ENCODE data around the gene MGAM2.

The MGAM2 gene

GRCh38 chr7:142140401-142140959, 29.0 kb downstream of the MGAM2 start:
- no peak overlapping the region for H3K4me3 ChIP-seq (ENCODE audit: low read depth in 1 of 5, low read length in 5 of 5)
- no peak overlapping the region for H3K9ac ChIP-seq (ENCODE audit: low read length in 5 of 5)
- H3K4me1 ChIP-seq (ENCODE audit: control insufficient read depth in 5 of 5, insufficient read depth in 5 of 5, low read length in 5 of 5) = no peaks in the 10 kb centered on the region
- H3K9me3 ChIP-seq (ENCODE audit: control insufficient read depth in 5 of 5, low read length in 5 of 5) = no peaks in the 10 kb centered on the region
- H3K27me3 ChIP-seq (ENCODE audit: control insufficient read depth in 5 of 5, insufficient read depth in 4 of 5, low read length in 5 of 5) = no peaks in the 10 kb centered on the region
- no peak overlapping the region for H3K27ac ChIP-seq (ENCODE audit: low read depth, low read length)
- H3K36me3 ChIP-seq (ENCODE audit: control insufficient read depth in 5 of 5, insufficient read depth in 5 of 5, low read length in 5 of 5) = no peaks in the 10 kb centered on the region

DNA sequence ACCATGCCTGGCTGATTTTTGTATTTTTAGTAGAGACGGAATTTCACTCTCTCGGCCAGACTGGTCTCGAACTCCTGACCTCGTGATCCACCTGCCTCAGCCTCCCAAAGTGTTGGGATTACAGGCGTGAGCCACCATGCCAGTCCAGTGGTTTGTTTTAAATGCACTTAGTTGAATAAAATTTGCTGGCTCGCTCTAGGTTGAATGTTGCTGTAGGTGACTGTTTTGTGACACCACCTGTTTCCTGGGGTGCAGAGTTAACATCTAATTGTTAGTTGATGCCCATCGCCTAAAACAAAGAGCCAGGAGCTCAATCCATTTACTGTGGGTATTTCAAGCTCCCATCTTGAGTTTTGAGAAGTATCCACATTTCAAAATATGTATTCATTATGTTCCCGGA, 31.2 kb downstream of the MGAM2 start:
- Histone ChIP-seq H3K9me3 (ENCODE audit: control insufficient read depth in 5 of 5, low read length in 5 of 5) (no peaks in the 10 kb centered on the region), H3K4me1 (ENCODE audit: control insufficient read depth in 5 of 5, insufficient read depth in 5 of 5, low read length in 5 of 5) (no peaks in the 10 kb centered on the region), H3K27me3 (ENCODE audit: control insufficient read depth in 5 of 5, insufficient read depth in 4 of 5, low read length in 5 of 5) (no peaks in the 10 kb centered on the region), H3K9ac (ENCODE audit: low read length in 5 of 5) (no peak overlapping the region), H3K27ac (ENCODE audit: low read depth, low read length) (no peak overlapping the region), H3K36me3 (ENCODE audit: control insufficient read depth in 5 of 5, insufficient read depth in 5 of 5, low read length in 5 of 5) (no peaks in the 10 kb centered on the region), H3K4me3 (ENCODE audit: low read depth in 1 of 5, low read length in 5 of 5) (no peak overlapping the region)

GRCh38 chr7:142146124-142146523, 34.6 kb downstream of the MGAM2 start:
- Histone ChIP-seq H3K9me3 (ENCODE audit: control insufficient read depth in 5 of 5, low read length in 5 of 5) (no peaks in the 10 kb centered on the region), H3K27me3 (ENCODE audit: control insufficient read depth in 5 of 5, insufficient read depth in 4 of 5, low read length in 5 of 5) (no peaks in the 10 kb centered on the region), H3K27ac (ENCODE audit: low read depth, low read length) (no peak overlapping the region), H3K36me3 (ENCODE audit: control insufficient read depth in 5 of 5, insufficient read depth in 5 of 5, low read length in 5 of 5) (no peaks in the 10 kb centered on the region), H3K4me1 (ENCODE audit: control insufficient read depth in 5 of 5, insufficient read depth in 5 of 5, low read length in 5 of 5) (no peaks in the 10 kb centered on the region), H3K9ac (ENCODE audit: low read length in 5 of 5) (no peak overlapping the region), H3K4me3 (ENCODE audit: low read depth in 1 of 5, low read length in 5 of 5) (no peak overlapping the region)

DNA sequence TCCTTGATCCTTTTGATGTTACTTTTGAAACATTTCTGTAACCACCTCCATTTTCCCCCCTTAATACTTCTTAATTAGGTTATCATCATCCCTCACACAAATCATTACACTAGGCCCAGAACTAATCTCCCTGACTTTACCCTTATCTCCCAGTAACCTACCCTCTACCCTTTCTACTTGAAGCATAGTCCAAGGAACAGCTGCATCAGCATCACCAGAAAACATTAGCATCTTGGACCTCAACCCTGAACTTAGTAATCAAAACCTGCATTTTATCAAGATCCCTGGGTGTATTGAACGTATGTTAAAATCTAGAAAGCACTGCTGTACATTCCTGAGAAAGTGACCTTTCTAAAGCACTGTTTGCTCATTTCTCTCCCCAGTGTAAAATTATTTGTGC, 38.8 kb downstream of the MGAM2 start:
- no peak overlapping the region for H3K4me3 ChIP-seq (ENCODE audit: low read depth in 1 of 5, low read length in 5 of 5)
- H3K27me3 ChIP-seq (ENCODE audit: control insufficient read depth in 5 of 5, insufficient read depth in 4 of 5, low read length in 5 of 5) = no peaks in the 10 kb centered on the region
- no peaks in the 10 kb centered on the region for H3K4me1 ChIP-seq (ENCODE audit: control insufficient read depth in 5 of 5, insufficient read depth in 5 of 5, low read length in 5 of 5)
- no peaks in the 10 kb centered on the region for H3K9me3 ChIP-seq (ENCODE audit: control insufficient read depth in 5 of 5, low read length in 5 of 5)
- H3K36me3 ChIP-seq (ENCODE audit: control insufficient read depth in 5 of 5, insufficient read depth in 5 of 5, low read length in 5 of 5) = no peaks in the 10 kb centered on the region
- H3K9ac ChIP-seq (ENCODE audit: low read length in 5 of 5) = no peak overlapping the region
- no peak overlapping the region for H3K27ac ChIP-seq (ENCODE audit: low read depth, low read length)

DNA sequence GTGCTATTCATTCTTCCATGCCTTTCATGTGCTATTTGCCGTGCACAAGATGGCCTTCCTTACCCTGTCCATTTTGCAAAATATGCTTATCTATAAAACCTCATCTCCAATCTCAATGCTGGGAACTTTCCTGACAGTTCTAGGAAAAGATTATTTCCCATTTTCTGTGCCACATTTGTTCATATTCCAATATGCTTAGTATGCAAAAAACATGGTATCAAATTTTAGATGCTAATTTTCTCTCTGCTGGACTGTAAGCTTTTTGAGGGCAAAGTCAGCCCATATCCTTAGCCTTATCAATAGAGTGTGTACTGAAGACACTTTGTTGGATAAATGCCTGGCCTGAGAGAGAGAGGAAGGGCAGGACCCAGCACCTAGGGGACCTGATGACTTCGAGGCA, 39.4 kb downstream of the MGAM2 start:
- Histone ChIP-seq H3K4me1 (ENCODE audit: control insufficient read depth in 5 of 5, insufficient read depth in 5 of 5, low read length in 5 of 5) (no peaks in the 10 kb centered on the region), H3K27me3 (ENCODE audit: control insufficient read depth in 5 of 5, insufficient read depth in 4 of 5, low read length in 5 of 5) (no peaks in the 10 kb centered on the region), H3K27ac (ENCODE audit: low read depth, low read length) (no peak overlapping the region), H3K36me3 (ENCODE audit: control insufficient read depth in 5 of 5, insufficient read depth in 5 of 5, low read length in 5 of 5) (no peaks in the 10 kb centered on the region), H3K9me3 (ENCODE audit: control insufficient read depth in 5 of 5, low read length in 5 of 5) (no peaks in the 10 kb centered on the region), H3K9ac (ENCODE audit: low read length in 5 of 5) (no peak overlapping the region), H3K4me3 (ENCODE audit: low read depth in 1 of 5, low read length in 5 of 5) (no peak overlapping the region)

GRCh38 chr7:142152076-142152475, 40.6 kb downstream of the MGAM2 start:
- no peak overlapping the region for H3K9ac ChIP-seq (ENCODE audit: low read length in 5 of 5)
- no peaks in the 10 kb centered on the region for H3K9me3 ChIP-seq (ENCODE audit: control insufficient read depth in 5 of 5, low read length in 5 of 5)
- no peak overlapping the region for H3K4me3 ChIP-seq (ENCODE audit: low read depth in 1 of 5, low read length in 5 of 5)
- H3K36me3 ChIP-seq (ENCODE audit: control insufficient read depth in 5 of 5, insufficient read depth in 5 of 5, low read length in 5 of 5) = no peaks in the 10 kb centered on the region
- H3K4me1 ChIP-seq (ENCODE audit: control insufficient read depth in 5 of 5, insufficient read depth in 5 of 5, low read length in 5 of 5) = no peaks in the 10 kb centered on the region
- H3K27ac ChIP-seq (ENCODE audit: low read depth, low read length) = no peak overlapping the region
- no peaks in the 10 kb centered on the region for H3K27me3 ChIP-seq (ENCODE audit: control insufficient read depth in 5 of 5, insufficient read depth in 4 of 5, low read length in 5 of 5)

- Histone ChIP-seq H3K9ac (ENCODE audit: low read length in 5 of 5) (no peak overlapping the region), H3K4me1 (ENCODE audit: control insufficient read depth in 5 of 5, insufficient read depth in 5 of 5, low read length in 5 of 5) (no peaks in the 10 kb centered on the region), H3K27ac (ENCODE audit: low read depth, low read length) (no peak overlapping the region)
These were observed 41.9 kb downstream of the MGAM2 start for GRCh38 chr7:142153400-142153799.

GRCh38 chr7:142158736-142159496, 47.4 kb downstream of the MGAM2 start:
- Histone ChIP-seq H3K9ac (ENCODE audit: low read length in 5 of 5) (no peak overlapping the region), H3K4me1 (ENCODE audit: control insufficient read depth in 5 of 5, insufficient read depth in 5 of 5, low read length in 5 of 5) (no peaks in the 10 kb centered on the region), H3K9me3 (ENCODE audit: control insufficient read depth in 5 of 5, low read length in 5 of 5) (peaks cover 0 to 2% (median 0%) of the 10 kb centered on the region in 5 donors), H3K27ac (ENCODE audit: low read depth, low read length) (no peak overlapping the region), H3K36me3 (ENCODE audit: control insufficient read depth in 5 of 5, insufficient read depth in 5 of 5, low read length in 5 of 5) (no peaks in the 10 kb centered on the region), H3K4me3 (ENCODE audit: low read depth in 1 of 5, low read length in 5 of 5) (no peak overlapping the region), H3K27me3 (ENCODE audit: control insufficient read depth in 5 of 5, insufficient read depth in 4 of 5, low read length in 5 of 5) (no peaks in the 10 kb centered on the region)

More at GRCh38 chr7:142153400-142153799, 41.9 kb downstream of the MGAM2 start:
- H3K9me3 ChIP-seq (ENCODE audit: control insufficient read depth in 5 of 5, low read length in 5 of 5) = no peaks in the 10 kb centered on the region
- H3K36me3 ChIP-seq (ENCODE audit: control insufficient read depth in 5 of 5, insufficient read depth in 5 of 5, low read length in 5 of 5) = no peaks in the 10 kb centered on the region
- no peaks in the 10 kb centered on the region for H3K27me3 ChIP-seq (ENCODE audit: control insufficient read depth in 5 of 5, insufficient read depth in 4 of 5, low read length in 5 of 5)
- H3K4me3 ChIP-seq (ENCODE audit: low read depth in 1 of 5, low read length in 5 of 5) = no peak overlapping the region

DNA sequence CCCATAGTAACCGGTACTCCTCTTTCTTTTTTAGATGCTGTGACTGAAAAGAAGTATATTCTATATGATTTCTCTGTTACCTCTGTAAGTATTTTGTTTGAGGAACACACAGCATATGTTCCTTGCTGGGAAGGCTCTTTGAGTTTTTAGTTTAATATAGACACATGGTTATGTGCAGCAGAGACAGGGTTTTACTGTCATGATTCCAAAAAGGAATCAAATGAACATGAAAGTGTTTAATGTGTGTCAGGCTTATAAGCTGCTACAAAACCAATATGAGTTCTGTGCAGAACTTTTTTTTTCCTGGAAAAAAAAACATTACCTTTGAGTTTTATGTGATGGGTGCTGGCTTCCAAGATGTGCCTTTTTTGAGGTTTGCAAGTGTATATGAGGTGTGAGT, 50.4 kb downstream of the MGAM2 start:
- Histone ChIP-seq H3K9me3 (ENCODE audit: control insufficient read depth in 5 of 5, low read length in 5 of 5) (peaks cover 0 to 2% (median 0%) of the 10 kb centered on the region in 5 donors), H3K9ac (ENCODE audit: low read length in 5 of 5) (no peak overlapping the region), H3K4me1 (ENCODE audit: control insufficient read depth in 5 of 5, insufficient read depth in 5 of 5, low read length in 5 of 5) (no peaks in the 10 kb centered on the region), H3K27ac (ENCODE audit: low read depth, low read length) (no peak overlapping the region), H3K36me3 (ENCODE audit: control insufficient read depth in 5 of 5, insufficient read depth in 5 of 5, low read length in 5 of 5) (no peaks in the 10 kb centered on the region), H3K4me3 (ENCODE audit: low read depth in 1 of 5, low read length in 5 of 5) (no peak overlapping the region), H3K27me3 (ENCODE audit: control insufficient read depth in 5 of 5, insufficient read depth in 4 of 5, low read length in 5 of 5) (no peaks in the 10 kb centered on the region)

GRCh38 chr7:142168746-142169145, 57.2 kb downstream of the MGAM2 start:
- Histone ChIP-seq H3K9ac (ENCODE audit: low read length in 5 of 5) (no peak overlapping the region), H3K9me3 (ENCODE audit: control insufficient read depth in 5 of 5, low read length in 5 of 5) (peaks cover 0 to 3% (median 0%) of the 10 kb centered on the region in 5 donors), H3K27me3 (ENCODE audit: control insufficient read depth in 5 of 5, insufficient read depth in 4 of 5, low read length in 5 of 5) (no peaks in the 10 kb centered on the region), H3K36me3 (ENCODE audit: control insufficient read depth in 5 of 5, insufficient read depth in 5 of 5, low read length in 5 of 5) (no peaks in the 10 kb centered on the region), H3K27ac (ENCODE audit: low read depth, low read length) (no peak overlapping the region), H3K4me3 (ENCODE audit: low read depth in 1 of 5, low read length in 5 of 5) (no peak overlapping the region), H3K4me1 (ENCODE audit: control insufficient read depth in 5 of 5, insufficient read depth in 5 of 5, low read length in 5 of 5) (no peaks in the 10 kb centered on the region)
